ENCODE data around the gene MRPL43. TPM values are rescaled to one million over a fixed set of nuclear protein-coding genes. Genes with fewer than 3 reads are reported as not detected.

Gene MRPL43
- total and polyA plus RNA-seq, 9 of the 15 experiments (the other 6 are each of a cell fraction or from before 2014, with no cell fraction given), result 15.1 to 63.7 (median 37.2) TPM

GRCh38 chr10:100970076-100970913, 17.0 kb downstream of the MRPL43 start (continued):
- TF ChIP-seq ZFP91 (CRISPR knock-in tag; IDR thresholded peaks at IDR 0.05) (no peak), FIP1L1 (IDR thresholded peaks at IDR 0.05; ENCODE audit: low read depth, low read length, poor library complexity, severe bottlenecking) (no peak), RBM34 (IDR thresholded peaks at IDR 0.05; ENCODE audit: borderline replicate concordance, insufficient read depth, low read length) (no peak), SRSF9 (IDR thresholded peaks at IDR 0.05; ENCODE audit: borderline replicate concordance, low read depth, low read length) (no peak), CHAMP1 (IDR thresholded peaks at IDR 0.05) (no peak), KDM5B (IDR thresholded peaks at IDR 0.05; ENCODE audit: insufficient replicate concordance, low read depth, low read length) (no peak), VEZF1 (CRISPR knock-in tag; IDR thresholded peaks at IDR 0.05) (peak; percentile 40; the same call in 1 of the 2 replicates)
